22Rv1 (cell line): ENCODE results near the gene ATXN10.

ENCODE experiments used
- H3K27ac ChIP-seq: fragments of 450-650 bp; 2 replicates; pipeline ENCODE4 v1.5.1; 2017
- CTCF ChIP-seq: fragments of 450-650 bp; IDR thresholded peaks from 2 replicates; pipeline ENCODE4 v1.5.1; 2017; ENCODE audit warnings: mild to moderate bottlenecking
- ZFX ChIP-seq: fragments of 450-650 bp; IDR thresholded peaks from 2 replicates; pipeline ENCODE4 v1.6.1; 2017; ENCODE audit warnings: antibody characterized with exemption, borderline replicate concordance

Gene ATXN10

GRCh38 chr22:45807156-45807915, 135.7 kb downstream of the ATXN10 start:
- H3K27ac ChIP-seq = no peak overlapping the region
- no peak for TF ChIP-seq ZFX
- TF ChIP-seq CTCF = no peak

DNA sequence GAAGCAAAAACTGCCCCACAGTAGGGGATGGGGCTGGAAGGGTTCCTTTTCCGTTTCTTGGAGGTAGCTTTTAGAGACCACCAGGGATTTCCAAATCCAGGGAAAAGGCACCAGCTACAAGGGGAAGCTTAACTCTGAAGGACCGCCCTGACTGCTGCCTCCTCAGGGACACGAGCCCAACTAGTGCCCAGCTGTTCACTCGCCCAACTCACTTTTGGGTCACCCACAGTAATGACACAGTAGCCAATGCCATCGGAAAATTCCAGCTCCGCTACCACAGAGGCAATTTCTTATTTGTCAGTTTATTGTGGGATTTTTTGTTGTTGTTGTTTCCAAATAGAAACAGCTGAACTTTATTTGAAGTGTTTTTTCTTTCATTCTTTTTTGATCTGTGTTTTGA, 141.3 kb downstream of the ATXN10 start:
- no peak overlapping the region for H3K27ac ChIP-seq
- TF ChIP-seq CTCF (no peak), ZFX (no peak)

GRCh38 chr22:45814198-45814597, 142.6 kb downstream of the ATXN10 start:
- TF ChIP-seq CTCF = no peak
- no peak for TF ChIP-seq ZFX
- no peak overlapping the region for H3K27ac ChIP-seq

DNA sequence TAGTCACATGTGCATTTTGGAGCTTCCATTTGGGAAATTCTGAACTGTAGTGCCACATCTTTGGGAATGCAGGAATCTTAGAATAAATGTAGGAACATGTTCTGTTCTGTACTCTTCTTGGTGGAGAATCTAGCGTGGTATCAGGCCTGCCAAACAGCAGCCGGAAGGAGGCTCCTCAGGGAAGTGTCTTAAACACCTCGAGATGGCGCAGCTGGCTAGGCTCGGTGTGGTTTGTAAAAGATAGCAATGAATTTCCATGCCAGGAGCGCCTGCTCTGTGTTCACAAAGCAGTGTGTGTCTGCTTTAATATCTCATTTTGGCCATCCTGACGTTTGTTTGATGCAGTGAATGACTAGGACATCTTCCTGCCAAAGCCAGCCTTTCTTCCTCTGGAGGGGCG, 145.1 kb downstream of the ATXN10 start:
- no peak for TF ChIP-seq ZFX
- no peak for TF ChIP-seq CTCF

GRCh38 chr22:45817745-45818423, 146.2 kb downstream of the ATXN10 start:
- TF ChIP-seq ZFX (no peak), CTCF (no peak)
- H3K27ac ChIP-seq = no peak overlapping the region

More for the DNA sequence above, 145.1 kb downstream of the ATXN10 start:
- H3K27ac ChIP-seq = no peak overlapping the region

DNA sequence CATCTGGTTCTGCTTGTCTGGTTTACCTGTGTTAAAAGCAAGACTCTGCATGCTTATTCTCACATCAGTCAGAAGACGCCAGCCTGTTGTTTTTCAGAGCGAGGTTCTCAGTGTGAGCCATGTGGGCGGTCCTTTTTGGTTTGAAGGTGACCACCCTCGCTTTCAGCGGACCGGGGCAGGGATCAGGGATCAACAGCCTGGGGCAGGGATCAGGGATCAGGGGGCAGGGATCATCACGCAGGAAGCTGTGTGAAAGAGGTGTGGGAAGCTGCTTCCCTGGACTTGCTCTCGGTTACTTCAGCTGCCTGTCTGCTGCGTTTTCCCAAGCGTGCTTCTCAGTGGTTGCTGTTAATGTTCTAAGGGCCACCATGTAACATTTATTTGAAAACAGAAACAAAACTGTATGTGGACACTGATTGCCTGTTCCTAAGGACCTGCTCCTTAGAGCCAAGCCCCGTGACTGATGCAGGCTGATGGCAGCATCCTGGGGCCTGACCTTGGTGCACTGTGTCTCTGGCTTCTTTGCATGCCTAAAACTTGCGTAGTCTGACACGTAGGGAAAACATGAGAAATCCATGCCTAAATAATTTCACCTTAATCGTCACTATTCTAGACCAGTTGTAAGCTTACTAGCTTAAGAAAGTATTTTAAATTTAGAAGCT, 146.9 kb downstream of the ATXN10 start:
- H3K27ac ChIP-seq = no peak overlapping the region
- no peak for TF ChIP-seq CTCF
- TF ChIP-seq ZFX = no peak

GRCh38 chr22:45819305-45819704, 147.7 kb downstream of the ATXN10 start:
- no peak for TF ChIP-seq ZFX
- no peak for TF ChIP-seq CTCF
- H3K27ac ChIP-seq = no peak overlapping the region
